Measurements from ENCODE around the gene MRPS22. TPM values are rescaled to one million over a fixed set of nuclear protein-coding genes. Genes with fewer than 3 reads are reported as not detected.
"Not testable (repeated sequence)": the region's sequence is repeated elsewhere in the genome, so short reads cannot be mapped to it uniquely, and the experiment has no call there.

The MRPS22 gene
- total RNA-seq, 6 experiments from 2014 or later, result 29.6 to 66.5 (median 34.8) TPM

DNA sequence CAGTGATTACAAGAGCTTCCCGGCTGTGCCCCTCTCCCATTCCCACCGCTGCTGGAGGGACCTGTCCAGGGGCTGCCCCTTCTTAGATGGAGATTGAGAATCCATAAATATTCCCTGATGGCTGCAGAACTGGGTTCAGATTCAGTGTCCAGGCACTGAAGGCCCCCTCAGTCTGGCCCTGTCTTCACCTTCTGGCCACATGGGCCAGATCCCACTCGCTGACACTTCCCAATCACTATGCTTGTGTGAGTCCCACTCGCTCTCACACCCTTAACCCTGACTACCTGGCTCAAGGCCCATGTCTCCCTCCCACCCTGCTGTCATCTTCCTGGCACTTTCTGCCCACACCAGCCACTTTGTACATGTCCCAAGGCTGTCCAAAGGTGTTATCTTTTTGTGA is 15.5 kb upstream of the MRPS22 start:
- ATAC-seq, result no peak
- Histone ChIP-seq H3K4me1 (no peaks in the 10 kb centered on the region), H3K9me3 (no peaks in the 10 kb centered on the region), H3K4me3 (no peak overlapping the region), H3K27ac (no peak overlapping the region), H3K36me3 (no peaks in the 10 kb centered on the region), H3K27me3 (no peaks in the 10 kb centered on the region)
- intact Hi-C loops (cut with DNase I), result loop anchor here (5.0 to 10.0 kb wide), 4 partner anchors 216 to 391 kb away; partner anchors contain the start of genes FOXL2 (in 1 of the 2) and FOXL2NB (in 1 of the 2)
- DNase-seq, result no peak
- 88% methylated on average over 2 of the region's 4 CpGs for WGBS (ENCODE audit: insufficient coverage, low coverage, low lambda C conversion rate, missing lambda C conversion rate)
- TF ChIP-seq POLR2A (IDR thresholded peaks at IDR 0.05), result no peak
- TF ChIP-seq, protein P1, sequence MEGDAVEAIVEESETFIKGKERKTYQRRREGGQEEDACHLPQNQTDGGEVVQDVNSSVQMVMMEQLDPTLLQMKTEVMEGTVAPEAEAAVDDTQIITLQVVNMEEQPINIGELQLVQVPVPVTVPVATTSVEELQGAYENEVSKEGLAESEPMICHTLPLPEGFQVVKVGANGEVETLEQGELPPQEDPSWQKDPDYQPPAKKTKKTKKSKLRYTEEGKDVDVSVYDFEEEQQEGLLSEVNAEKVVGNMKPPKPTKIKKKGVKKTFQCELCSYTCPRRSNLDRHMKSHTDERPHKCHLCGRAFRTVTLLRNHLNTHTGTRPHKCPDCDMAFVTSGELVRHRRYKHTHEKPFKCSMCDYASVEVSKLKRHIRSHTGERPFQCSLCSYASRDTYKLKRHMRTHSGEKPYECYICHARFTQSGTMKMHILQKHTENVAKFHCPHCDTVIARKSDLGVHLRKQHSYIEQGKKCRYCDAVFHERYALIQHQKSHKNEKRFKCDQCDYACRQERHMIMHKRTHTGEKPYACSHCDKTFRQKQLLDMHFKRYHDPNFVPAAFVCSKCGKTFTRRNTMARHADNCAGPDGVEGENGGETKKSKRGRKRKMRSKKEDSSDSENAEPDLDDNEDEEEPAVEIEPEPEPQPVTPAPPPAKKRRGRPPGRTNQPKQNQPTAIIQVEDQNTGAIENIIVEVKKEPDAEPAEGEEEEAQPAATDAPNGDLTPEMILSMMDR (IDR thresholded peaks at IDR 0.05), result no peak

DNA sequence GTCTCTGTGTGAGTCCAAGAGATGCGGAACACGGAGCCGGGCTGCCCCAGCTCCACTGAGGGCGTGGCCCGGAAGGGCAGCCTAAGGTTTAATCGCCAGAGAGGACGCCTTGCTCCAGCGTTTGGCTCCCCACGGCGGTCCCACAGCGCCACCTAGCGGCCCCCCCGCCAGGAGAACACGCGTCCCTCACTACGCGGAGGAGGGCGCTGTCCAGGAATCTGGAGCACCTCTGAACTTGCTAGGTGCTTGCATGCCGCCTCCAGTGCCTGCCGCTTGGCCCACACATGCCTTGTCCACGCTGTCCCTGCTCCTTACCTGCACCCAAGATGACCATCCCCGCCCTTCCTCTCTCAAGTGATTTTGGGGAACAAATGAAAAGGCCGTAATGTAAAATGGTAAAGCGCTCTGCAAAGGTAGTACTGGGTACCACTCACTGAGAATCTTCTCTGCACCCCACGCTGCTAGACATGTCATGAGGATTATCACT is 14.4 kb upstream of the MRPS22 start:
- intact Hi-C loops (cut with DNase I), result loop anchor here (5.0 to 10.0 kb wide), 4 partner anchors 217 to 392 kb away; partner anchors contain the start of genes FOXL2 (in 1 of the 2) and FOXL2NB (in 1 of the 2)
- 0% methylated on average over 6 of the region's 25 CpGs for WGBS (ENCODE audit: insufficient coverage, low coverage, low lambda C conversion rate, missing lambda C conversion rate)
- Histone ChIP-seq H3K27me3 (no peaks in the 10 kb centered on the region), H3K27ac (no peak overlapping the region), H3K4me3 (no peak overlapping the region), H3K9me3 (no peaks in the 10 kb centered on the region), H3K4me1 (no peaks in the 10 kb centered on the region), H3K36me3 (no peaks in the 10 kb centered on the region)
- peak; percentile 89 to 90 (median 90) for DNase-seq
- peak; percentile 98 to 100 (median 100) for ATAC-seq
- TF ChIP-seq, protein P1 (IDR thresholded peaks at IDR 0.05), result peak; percentile 99 to 100 (median 99)
- TF ChIP-seq POLR2A (IDR thresholded peaks at IDR 0.05), result no peak

DNA sequence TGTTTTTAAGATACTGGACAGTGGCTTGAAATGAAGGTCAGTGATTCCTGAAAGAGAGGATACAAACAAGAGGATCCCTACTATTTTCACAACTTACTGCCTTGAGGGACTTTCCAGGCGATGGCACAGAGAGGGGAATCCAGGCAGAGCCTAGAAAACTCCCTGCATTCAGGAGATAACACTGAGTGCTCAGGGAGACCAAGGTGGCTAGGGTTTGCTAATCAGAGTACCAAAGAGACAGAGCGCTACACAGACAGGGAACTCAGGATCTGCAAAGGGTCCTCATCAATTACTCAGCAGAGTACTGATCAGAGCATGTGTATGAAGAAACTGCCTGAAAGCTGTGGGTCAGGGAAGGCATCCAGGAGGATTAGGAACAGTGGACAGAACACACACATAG is 11.7 kb upstream of the MRPS22 start:
- no peak for TF ChIP-seq POLR2A (IDR thresholded peaks at IDR 0.05)
- TF ChIP-seq, protein P1 (IDR thresholded peaks at IDR 0.05), result no peak
- no peak for ATAC-seq

DNA sequence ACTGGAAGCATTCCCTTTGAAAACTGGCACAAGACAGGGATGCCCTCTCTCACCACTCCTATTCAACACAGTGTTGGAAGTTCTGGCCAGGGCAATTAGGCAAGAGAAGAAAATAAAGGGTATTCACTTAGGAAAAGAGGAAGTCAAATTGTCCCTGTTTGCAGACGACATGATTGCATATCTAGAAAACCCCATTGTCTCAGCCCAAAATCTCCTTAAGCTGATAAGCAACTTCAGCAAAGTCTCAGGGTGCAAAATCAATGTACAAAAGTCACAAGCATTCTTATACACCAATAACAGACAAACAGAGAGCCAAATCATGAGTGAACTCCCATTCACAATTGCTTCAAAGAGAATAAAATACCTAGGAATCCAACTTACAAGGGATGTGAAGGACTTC is 9.1 kb upstream of the MRPS22 start:
- H3K27me3 ChIP-seq; H3K4me1 ChIP-seq; intact Hi-C loops (cut with DNase I); H3K36me3 ChIP-seq; DNase-seq; ATAC-seq; H3K27ac ChIP-seq; H3K4me3 ChIP-seq; H3K9me3 ChIP-seq: not testable (repeated sequence)
- 43% methylated on average over 1 of the region's 1 CpG for WGBS (ENCODE audit: insufficient coverage, low coverage, low lambda C conversion rate, missing lambda C conversion rate)

More for the DNA sequence above, 11.7 kb upstream of the MRPS22 start:
- intact Hi-C loops (cut with DNase I), result no loop called here
- Histone ChIP-seq H3K36me3 (no peaks in the 10 kb centered on the region), H3K27me3 (no peaks in the 10 kb centered on the region), H3K4me3 (no peak overlapping the region), H3K4me1 (no peaks in the 10 kb centered on the region), H3K9me3 (no peaks in the 10 kb centered on the region), H3K27ac (no peak overlapping the region)
- no CpG with 5 or more reads among the region's 2 CpGs for whole genome bisulfite sequencing (ENCODE audit: insufficient coverage, low coverage, low lambda C conversion rate, missing lambda C conversion rate)
- no peak for DNase-seq

DNA sequence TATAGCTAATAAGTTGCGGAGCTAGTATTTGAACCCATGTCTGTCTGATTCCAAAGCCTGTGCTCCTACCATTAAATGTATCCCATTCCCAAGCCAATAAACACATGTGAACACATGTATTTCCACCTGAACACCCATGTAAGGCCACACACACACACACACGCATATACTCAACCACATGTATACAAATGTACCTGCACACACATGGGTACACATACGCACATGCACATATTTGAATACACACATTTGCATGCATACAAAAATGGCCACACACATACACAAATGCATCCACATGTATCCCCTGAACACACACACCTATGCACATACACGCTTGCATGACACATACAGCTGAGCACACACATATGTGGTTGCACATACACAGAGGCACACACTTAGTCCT is 5.4 kb upstream of the MRPS22 start:
- Histone ChIP-seq H3K27me3 (no peaks in the 10 kb centered on the region), H3K27ac (no peak overlapping the region), H3K36me3 (no peaks in the 10 kb centered on the region), H3K9me3 (no peaks in the 10 kb centered on the region), H3K4me3 (no peak overlapping the region), H3K4me1 (no peaks in the 10 kb centered on the region)
- WGBS (ENCODE audit: insufficient coverage, low coverage, low lambda C conversion rate, missing lambda C conversion rate), result 86% methylated on average over 4 of the region's 4 CpGs
- DNase-seq, result no peak
- TF ChIP-seq, protein P1 (IDR thresholded peaks at IDR 0.05), result no peak
- TF ChIP-seq POLR2A (IDR thresholded peaks at IDR 0.05), result no peak
- no peak for ATAC-seq
- intact Hi-C loops (cut with DNase I), result no loop called here
